Measurements from ENCODE around the gene C4BPB. TPM values are rescaled to one million over a fixed set of nuclear protein-coding genes. Genes with fewer than 3 reads are reported as not detected.
A peak's percentile ranks its signal among the peaks of the same experiment; 100 is the strongest.

Gene C4BPB
- total and polyA plus RNA-seq, 2 donors (not counting 1 experiment from before 2014, with no cell fraction given), result not detected

- Histone ChIP-seq H3K4me1 (ENCODE audit: control insufficient read depth, extremely low read depth, insufficient read depth, low read length) (no peaks in the 10 kb centered on the region), H3K4me2 (ENCODE audit: extremely low read depth, insufficient read depth, low read length) (no peak overlapping the region), H3K27me3 (ENCODE audit: control insufficient read depth, insufficient read depth, low read length) (no peaks in the 10 kb centered on the region), H3K9me3 (ENCODE audit: control insufficient read depth, insufficient read depth, low read depth, low read length) (no peaks in the 10 kb centered on the region), H4K20me1 (ENCODE audit: control insufficient read depth, extremely low read depth, insufficient read depth, low read length) (no peaks in the 10 kb centered on the region), H3K36me3 (ENCODE audit: control insufficient read depth, insufficient read depth, low read length) (no peaks in the 10 kb centered on the region), H3K9ac (ENCODE audit: insufficient read depth, low read length) (no peak overlapping the region), H3K4me3 (replicated peaks in 1 of 4; ENCODE audit: control extremely low read depth in 1 of 4, insufficient read depth in 1 of 4, low read depth in 3 of 4, low read length in 4 of 4) (no peak overlapping the region), H3K79me2 (ENCODE audit: control insufficient read depth, insufficient read depth, low read length) (no peaks in the 10 kb centered on the region), H2AFZ (ENCODE audit: low read length) (no peak overlapping the region), H3K27ac (ENCODE audit: insufficient read depth, low read length) (no peak overlapping the region)
- DNase-seq (ENCODE audit: low read depth in 2 of 2), result peak; percentile 57 to 83
- no peak for TF ChIP-seq EZH2 (IDR thresholded peaks at IDR 0.05; ENCODE audit: low read length, missing control alignments)
- peak; percentile 96 for TF ChIP-seq CTCF (conservative IDR thresholded peaks at IDR 0.05 in 1 of 2, IDR thresholded peaks at IDR 0.05 in 1 of 2; ENCODE audit: low read depth in 1 of 2, low read length in 2 of 2)
Measured at GRCh38 chr1:207077470-207078377, 10.9 kb upstream of the C4BPB start.

GRCh38 chr1:207078578-207079132 lies 10.0 kb upstream of the C4BPB start:
- no peak overlapping the region for H3K4me3 ChIP-seq (replicated peaks in 1 of 4; ENCODE audit: control extremely low read depth in 1 of 4, insufficient read depth in 1 of 4, low read depth in 3 of 4, low read length in 4 of 4)
- H2AFZ ChIP-seq (ENCODE audit: low read length), result no peak overlapping the region
- H3K36me3 ChIP-seq (ENCODE audit: control insufficient read depth, insufficient read depth, low read length), result no peaks in the 10 kb centered on the region
- H3K79me2 ChIP-seq (ENCODE audit: control insufficient read depth, insufficient read depth, low read length), result no peaks in the 10 kb centered on the region
- H3K9me3 ChIP-seq (ENCODE audit: control insufficient read depth, insufficient read depth, low read depth, low read length), result no peaks in the 10 kb centered on the region
- no peak overlapping the region for H3K27ac ChIP-seq (ENCODE audit: insufficient read depth, low read length)
- no peak for DNase-seq (ENCODE audit: low read depth in 2 of 2)
- H3K4me1 ChIP-seq (ENCODE audit: control insufficient read depth, extremely low read depth, insufficient read depth, low read length), result no peaks in the 10 kb centered on the region
- no peaks in the 10 kb centered on the region for H3K27me3 ChIP-seq (ENCODE audit: control insufficient read depth, insufficient read depth, low read length)
- H3K9ac ChIP-seq (ENCODE audit: insufficient read depth, low read length), result no peak overlapping the region
- TF ChIP-seq CTCF (conservative IDR thresholded peaks at IDR 0.05 in 1 of 2, IDR thresholded peaks at IDR 0.05 in 1 of 2; ENCODE audit: low read depth in 1 of 2, low read length in 2 of 2) (no peak), EZH2 (IDR thresholded peaks at IDR 0.05; ENCODE audit: low read length, missing control alignments) (no peak)
- no peaks in the 10 kb centered on the region for H4K20me1 ChIP-seq (ENCODE audit: control insufficient read depth, extremely low read depth, insufficient read depth, low read length)
- H3K4me2 ChIP-seq (ENCODE audit: extremely low read depth, insufficient read depth, low read length), result no peak overlapping the region

GRCh38 chr1:207079706-207080241 lies 8.9 kb upstream of the C4BPB start:
- H3K9ac ChIP-seq (ENCODE audit: insufficient read depth, low read length), result no peak overlapping the region
- no peak overlapping the region for H3K4me3 ChIP-seq (replicated peaks in 1 of 4; ENCODE audit: control extremely low read depth in 1 of 4, insufficient read depth in 1 of 4, low read depth in 3 of 4, low read length in 4 of 4)
- no peaks in the 10 kb centered on the region for H4K20me1 ChIP-seq (ENCODE audit: control insufficient read depth, extremely low read depth, insufficient read depth, low read length)
- H2AFZ ChIP-seq (ENCODE audit: low read length), result no peak overlapping the region
- H3K4me1 ChIP-seq (ENCODE audit: control insufficient read depth, extremely low read depth, insufficient read depth, low read length), result no peaks in the 10 kb centered on the region
- H3K27ac ChIP-seq (ENCODE audit: insufficient read depth, low read length), result no peak overlapping the region
- DNase-seq (ENCODE audit: low read depth in 2 of 2), result no peak
- no peaks in the 10 kb centered on the region for H3K79me2 ChIP-seq (ENCODE audit: control insufficient read depth, insufficient read depth, low read length)
- no peaks in the 10 kb centered on the region for H3K27me3 ChIP-seq (ENCODE audit: control insufficient read depth, insufficient read depth, low read length)
- no peaks in the 10 kb centered on the region for H3K36me3 ChIP-seq (ENCODE audit: control insufficient read depth, insufficient read depth, low read length)
- no peaks in the 10 kb centered on the region for H3K9me3 ChIP-seq (ENCODE audit: control insufficient read depth, insufficient read depth, low read depth, low read length)
- TF ChIP-seq CTCF (conservative IDR thresholded peaks at IDR 0.05 in 1 of 2, IDR thresholded peaks at IDR 0.05 in 1 of 2; ENCODE audit: low read depth in 1 of 2, low read length in 2 of 2) (no peak), EZH2 (IDR thresholded peaks at IDR 0.05; ENCODE audit: low read length, missing control alignments) (no peak)
- H3K4me2 ChIP-seq (ENCODE audit: extremely low read depth, insufficient read depth, low read length), result no peak overlapping the region
